ENCODE results near the gene VSTM2L.
"Not testable (repeated sequence)": the region's sequence is repeated elsewhere in the genome, so short reads cannot be mapped to it uniquely, and the experiment has no call there.

The VSTM2L gene

DNA sequence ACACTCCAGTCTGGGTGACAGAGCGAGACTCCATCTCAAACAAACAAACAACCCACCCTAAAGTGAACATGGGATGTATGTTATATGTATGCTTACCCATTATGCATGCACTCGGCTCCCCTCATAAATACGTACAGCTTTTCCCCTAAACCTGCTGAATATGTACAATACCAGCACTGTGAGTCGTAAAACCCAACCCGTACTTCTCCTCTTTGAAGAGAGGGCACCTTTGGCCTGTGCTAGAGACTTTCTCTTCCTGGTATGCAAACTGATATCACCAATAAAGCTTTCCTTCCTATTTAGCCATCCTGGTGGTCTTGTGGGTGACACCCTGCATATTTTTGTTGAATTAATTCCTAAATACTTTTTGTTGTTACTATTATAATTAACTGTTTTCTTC, 51.3 kb downstream of the VSTM2L start:
- DNase-seq (ENCODE audit: extremely low spot score, insufficient read length, low read depth), result no peak
- no peak for FAIRE-seq

DNA sequence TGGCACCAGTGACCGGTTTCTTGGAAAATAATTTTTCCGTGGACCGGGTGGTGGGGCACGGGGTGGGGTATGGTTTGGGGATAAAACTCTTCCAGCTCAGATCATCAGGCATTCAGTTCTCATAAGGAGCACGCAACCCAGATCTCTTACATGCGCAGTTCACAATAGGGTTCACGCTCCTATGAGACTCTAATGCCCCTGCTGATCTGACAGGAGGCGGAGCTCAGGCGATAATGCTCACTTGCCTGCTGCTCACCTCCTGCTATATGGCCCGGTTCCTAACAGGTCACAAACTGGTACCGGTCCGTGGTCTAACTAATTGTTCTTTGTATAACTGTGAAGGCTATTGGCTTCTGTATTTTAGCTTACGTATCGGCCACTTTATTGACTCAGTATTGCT, 51.7 kb downstream of the VSTM2L start:
- FAIRE-seq (no peak), DNase-seq (ENCODE audit: extremely low spot score, insufficient read length, low read depth) (no peak)

DNA sequence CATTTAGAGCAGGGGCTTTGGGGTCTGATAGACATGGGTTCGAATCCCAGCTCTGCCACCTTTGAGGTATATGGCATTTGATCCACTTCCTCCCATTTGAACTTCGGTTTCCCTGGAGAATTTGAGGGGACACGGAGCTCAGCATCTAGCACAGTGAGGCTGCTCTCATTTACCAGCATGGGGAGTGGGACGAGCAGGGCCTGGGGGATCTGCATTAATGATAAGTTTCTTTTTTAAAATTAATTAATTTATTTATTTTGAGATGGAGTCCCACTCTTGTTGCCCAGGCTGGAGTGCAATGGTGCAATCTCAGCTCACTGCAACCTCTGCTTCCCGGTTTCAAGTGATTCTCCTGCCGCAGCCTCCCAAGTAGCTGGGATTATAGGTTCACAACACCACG, 52.6 kb downstream of the VSTM2L start:
- no peak for DNase-seq (ENCODE audit: extremely low spot score, insufficient read length, low read depth)
- FAIRE-seq, result no peak

DNA sequence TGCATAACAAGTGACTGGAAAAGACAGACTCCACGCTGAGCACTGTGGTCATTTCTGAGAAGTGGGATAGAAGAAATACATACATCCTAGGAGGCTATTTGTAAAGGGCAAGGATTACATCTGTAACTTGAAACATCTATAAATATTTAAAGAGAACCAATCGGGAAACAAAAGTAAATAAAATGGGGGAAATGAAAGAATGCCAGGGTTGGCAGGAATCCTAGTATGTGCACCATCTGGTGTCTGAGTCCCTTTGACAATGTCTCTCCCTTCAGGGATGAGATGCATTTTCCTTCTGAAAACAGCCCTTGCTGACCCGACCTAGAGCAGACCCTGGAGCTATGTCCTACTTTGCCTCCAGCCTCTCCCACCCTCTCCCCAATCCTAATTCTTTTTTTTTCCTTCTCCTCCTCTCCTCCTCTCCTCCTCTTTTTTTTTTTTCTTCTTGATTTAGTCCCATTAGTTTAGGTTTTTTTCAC, 53.2 kb downstream of the VSTM2L start:
- no peak for FAIRE-seq
- DNase-seq (ENCODE audit: extremely low spot score, insufficient read length, low read depth), result no peak

DNA sequence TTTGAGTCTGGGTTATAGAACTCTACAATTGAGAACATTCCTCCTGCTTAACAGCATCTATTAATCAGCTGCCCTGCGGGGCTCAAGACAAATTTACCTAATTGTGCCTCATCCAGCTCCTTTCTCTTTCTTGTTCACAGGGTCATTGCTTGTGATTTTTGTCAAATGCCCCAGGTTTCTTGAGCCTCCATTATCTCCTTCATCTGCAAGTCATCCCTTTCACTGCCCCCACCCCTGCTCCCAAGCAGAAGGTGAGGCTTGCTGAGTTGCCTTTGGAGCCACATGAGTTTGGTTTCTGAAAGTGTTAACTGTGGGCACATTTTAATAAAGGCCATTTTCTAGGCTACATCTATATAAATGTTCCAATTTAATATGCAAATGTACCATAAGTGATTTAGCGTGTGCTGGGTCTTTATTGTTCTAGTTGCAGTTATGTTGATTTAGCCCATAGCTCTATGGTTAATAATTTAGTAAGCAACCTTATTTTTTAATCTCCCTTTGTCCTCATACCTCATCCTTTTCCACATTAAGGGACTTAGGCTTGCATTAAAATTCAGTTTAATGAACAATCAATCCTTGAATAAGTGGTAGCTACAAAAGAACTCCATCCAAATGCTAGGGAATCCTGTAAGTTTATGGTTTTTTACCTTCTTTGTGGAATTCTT, 56.1 kb downstream of the VSTM2L start:
- no peak for FAIRE-seq

DNA sequence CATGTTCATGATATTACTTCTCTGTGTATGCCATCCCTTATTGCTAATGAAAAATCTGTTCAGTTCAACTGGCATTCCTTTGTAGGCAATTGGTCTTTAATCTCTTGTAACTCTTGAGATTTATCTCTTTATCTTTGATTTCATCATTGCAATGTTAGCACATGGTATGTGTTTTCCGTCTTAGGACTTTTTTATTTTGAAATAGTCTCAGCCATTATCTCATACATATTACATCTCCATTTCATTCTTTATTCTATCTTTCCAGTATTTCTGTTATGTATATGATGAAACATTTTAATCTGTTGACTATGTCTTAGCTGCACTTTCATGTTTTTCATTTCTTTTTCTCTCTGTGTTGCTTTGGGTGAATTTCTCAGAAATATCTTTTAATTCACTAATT, 58.1 kb downstream of the VSTM2L start:
- FAIRE-seq (no peak), DNase-seq (ENCODE audit: extremely low spot score, insufficient read length, low read depth) (no peak)

More for the DNA sequence above, 56.1 kb downstream of the VSTM2L start:
- DNase-seq (ENCODE audit: extremely low spot score, insufficient read length, low read depth), result no peak

DNA sequence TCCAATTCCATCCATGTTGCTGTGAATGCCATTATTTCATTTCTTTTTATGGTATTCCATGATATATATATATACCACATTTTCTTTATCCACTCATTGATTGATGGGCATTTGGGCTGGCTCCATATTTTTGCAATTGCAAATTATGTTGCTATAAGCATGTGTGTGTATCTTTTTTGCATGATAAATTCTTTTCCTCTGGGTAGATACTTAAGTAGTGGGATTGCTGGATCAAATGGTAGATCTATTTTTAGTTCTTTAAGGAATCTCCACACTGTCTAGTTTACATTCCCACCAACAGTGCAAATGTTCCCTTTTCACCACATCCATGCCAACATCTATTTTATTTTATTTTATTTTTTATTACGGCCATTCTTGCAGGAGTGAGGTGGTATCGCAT, 60.6 kb downstream of the VSTM2L start:
- not testable (repeated sequence) for FAIRE-seq; DNase-seq (ENCODE audit: extremely low spot score, insufficient read length, low read depth)

DNA sequence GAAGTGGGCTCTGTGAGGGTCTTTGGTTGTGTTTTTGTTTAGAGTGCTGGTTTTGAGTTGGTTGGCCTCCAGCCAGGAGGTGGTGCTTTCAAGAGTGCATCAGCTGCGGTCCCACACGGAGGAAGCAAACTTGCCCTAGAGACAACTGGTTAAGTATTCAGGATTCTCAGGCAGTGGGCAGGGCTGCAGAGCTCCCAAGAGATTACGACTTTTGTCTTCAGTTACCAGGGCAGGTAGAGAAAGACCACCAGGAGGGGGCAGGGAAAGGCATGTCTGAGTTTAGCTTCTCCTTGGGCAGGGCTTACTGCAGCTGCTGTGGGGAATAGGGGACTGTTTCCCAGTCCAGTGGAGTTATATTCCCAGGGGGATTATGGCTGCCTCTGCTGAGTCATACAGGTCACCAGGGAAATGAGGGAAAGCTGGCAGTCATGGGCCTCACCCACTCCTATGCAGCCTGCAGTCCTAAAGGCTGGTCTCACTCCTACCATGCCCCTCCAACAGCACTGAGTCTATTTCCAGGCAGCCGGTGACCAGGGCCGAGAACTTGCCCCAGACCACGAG, 66.0 kb downstream of the VSTM2L start:
- no peak for DNase-seq (ENCODE audit: extremely low spot score, insufficient read length, low read depth)
- no peak for FAIRE-seq

DNA sequence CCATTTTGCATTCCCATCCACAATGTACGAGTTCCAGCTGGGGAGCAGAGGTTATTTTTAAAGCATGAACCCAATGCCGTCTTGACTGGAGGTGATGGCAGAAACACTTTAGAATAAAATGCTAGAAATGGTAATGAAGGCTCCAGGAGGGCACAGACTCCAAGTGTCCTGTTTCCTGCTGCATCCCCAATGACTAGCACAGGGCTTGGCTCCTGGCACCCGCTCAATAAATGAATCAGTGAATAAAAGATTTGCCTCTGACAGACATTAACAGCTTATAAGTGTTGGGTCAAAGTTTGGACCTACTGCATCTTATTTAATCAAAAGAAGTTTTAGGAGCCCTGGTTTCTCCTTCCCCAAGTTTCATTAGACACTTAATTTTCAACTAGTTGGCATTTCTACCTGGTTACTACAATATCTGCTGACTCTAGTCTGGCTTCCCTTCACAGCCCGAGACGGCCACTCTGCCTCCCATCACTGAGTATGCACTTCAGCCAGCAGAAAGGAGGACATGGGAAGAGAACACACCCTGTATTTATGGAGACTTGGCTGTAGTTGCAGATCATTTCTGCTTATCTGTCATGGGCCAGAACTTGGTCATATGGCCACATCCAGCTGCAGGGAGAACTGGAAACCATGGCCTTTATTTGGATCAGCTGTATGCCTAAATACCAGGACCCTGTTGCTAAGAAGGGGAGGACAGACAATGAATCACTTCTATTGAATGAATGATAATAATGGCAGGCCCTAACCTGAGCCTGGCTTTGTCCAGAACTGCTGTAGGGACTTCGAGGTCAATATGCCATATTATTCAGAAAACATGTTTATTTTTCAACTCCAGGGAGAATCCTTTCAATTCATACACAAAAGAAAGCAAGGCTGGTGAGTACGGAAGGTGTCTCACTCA, 67.3 kb downstream of the VSTM2L start:
- DNase-seq (ENCODE audit: extremely low spot score, insufficient read length, low read depth) (no peak), FAIRE-seq (no peak)

DNA sequence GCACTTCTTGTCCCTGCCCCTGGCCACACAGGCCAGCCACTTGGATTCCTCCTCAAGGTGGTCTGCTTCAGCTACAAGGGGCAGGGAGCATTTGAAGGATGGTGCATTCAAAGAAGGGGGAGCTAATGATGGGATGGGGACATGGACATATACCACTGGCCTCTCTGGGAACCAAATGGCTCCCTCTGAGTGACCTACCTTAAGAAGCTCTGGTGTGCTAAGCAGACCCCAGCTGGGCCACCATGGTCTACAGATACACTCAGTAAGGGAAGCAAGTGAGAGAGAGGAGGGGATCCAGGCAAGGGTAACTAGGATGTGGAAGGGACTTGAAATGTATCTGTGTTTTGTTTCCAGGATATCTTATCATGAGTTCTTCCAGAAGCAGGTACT, 67.9 kb downstream of the VSTM2L start:
- no peak for DNase-seq (ENCODE audit: extremely low spot score, insufficient read length, low read depth)
- FAIRE-seq, result no peak

DNA sequence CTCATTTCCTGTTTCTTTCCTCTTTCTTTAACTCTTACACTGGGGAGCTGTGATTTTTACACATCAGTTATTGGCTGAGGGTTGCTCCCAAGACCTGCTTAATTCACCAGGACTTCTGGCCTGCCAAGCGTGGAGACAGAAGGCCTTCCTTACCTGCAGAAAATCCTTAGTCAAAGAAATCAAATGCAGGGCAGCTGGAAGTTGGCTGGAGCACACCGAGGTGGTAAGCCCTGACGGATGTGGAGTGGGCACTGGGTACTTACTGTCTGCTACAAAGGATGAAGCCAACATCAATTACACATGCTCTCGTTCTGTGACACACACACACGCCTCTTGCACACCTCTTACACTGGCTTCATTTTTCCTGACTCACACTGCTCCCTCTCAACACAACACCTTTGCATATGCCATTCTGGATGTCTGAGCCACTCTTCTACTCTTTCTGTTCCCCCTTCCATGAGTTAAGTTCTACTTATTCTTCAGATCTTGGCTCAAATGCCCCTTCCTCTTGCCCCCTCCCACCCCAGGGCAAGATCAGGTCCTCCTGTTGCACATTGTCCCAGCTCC, 68.7 kb downstream of the VSTM2L start:
- FAIRE-seq (no peak), DNase-seq (ENCODE audit: extremely low spot score, insufficient read length, low read depth) (no peak)

DNA sequence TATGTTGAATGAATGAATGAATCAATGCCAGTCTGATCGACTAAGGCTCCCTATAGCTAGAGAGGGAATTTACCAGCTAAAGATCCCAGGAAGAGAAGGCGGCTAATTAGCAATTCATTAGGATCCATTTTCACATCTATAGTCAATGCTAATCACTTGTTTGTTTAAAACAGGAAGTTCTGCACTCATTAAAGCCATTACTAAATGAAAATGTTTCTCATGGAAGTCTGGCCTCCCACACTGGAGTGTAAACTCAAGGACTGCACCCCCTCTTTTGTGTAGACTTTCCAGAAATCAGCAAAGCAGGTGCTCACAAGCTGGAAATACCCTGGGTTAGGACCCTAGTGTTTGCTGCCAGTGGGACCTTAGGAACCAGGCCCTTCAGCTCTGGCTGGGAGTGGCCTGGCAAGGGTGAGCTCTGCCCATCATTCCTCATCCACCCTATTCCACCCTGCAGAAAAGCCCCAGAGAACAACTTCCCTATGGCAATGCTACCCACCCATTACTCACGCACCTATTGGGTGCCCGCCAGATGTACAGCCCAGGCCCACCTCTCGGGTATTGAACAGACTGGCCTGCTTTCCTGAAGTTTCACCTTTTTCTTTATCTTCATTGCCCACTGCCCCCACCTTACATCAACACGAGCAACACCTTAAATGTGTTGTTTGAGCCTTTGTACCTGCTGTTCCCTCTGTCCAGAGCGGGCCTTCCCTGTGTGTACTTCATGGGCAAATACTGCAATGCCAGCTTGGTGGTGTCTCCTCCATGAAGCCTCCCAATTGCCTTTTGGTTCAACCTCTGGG, 69.5 kb downstream of the VSTM2L start:
- no peak for DNase-seq (ENCODE audit: extremely low spot score, insufficient read length, low read depth)
- FAIRE-seq, result no peak

DNA sequence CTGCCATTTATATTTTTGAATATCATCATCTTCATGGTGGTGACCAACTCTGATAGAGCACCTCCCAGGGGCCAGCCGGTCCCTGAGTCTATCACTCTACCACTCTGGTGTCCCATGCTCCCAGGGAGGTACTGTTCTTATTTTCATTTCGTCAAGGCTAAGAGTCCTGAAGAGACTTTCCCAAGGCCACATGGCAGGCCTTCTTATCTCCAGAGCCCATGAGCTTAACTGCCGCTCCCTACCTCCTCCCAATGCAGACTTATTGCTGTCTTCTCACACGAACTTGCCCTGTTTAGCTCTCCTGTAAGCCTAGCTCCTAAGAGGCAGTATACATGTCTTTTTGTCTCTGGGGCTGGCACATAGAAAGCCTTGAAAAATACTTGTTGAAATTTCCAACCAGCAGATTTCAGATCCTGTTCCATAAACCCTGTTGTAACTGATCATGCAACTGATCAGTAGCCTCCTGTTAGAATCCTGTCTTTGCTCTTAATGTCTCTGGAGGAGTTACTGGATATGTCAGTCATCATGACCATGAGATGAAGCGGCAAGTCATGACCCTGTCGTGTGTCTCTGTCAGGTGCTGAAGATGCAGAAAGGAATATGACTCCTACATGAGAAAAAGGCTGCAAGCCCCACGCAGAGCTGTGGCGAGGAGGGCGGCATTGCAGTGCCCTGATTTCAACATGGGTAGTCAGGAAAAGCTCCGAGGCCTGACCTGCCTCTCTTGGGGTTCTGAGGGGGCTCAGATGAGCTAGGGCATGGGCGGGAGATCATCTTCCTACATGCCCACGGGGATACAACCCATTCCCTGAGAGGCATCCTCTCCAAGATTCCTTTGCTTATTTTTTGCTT, 70.4 kb downstream of the VSTM2L start:
- FAIRE-seq (no peak), DNase-seq (ENCODE audit: extremely low spot score, insufficient read length, low read depth) (no peak)

DNA sequence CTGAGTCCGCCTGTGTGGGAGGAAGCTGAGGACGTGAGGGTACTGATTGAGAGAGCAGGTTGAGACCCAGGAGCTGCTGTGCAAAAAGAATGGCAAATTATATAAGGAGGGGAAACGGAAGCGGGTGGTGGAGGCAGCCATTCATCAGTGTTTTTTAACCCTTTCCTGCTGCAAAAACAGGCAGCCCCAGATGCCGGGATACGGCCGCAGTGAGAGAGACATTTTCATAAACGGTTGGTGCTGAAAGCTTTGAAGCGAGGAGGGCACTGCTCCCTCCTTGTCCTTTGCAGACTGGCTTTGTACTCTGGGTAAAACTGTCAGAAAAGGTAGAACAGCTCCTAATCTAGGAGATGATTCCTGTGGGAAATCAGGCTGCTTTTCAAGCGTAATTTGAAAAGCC, 74.0 kb downstream of the VSTM2L start:
- no peak for DNase-seq (ENCODE audit: extremely low spot score, insufficient read length, low read depth)
- FAIRE-seq, result no peak

DNA sequence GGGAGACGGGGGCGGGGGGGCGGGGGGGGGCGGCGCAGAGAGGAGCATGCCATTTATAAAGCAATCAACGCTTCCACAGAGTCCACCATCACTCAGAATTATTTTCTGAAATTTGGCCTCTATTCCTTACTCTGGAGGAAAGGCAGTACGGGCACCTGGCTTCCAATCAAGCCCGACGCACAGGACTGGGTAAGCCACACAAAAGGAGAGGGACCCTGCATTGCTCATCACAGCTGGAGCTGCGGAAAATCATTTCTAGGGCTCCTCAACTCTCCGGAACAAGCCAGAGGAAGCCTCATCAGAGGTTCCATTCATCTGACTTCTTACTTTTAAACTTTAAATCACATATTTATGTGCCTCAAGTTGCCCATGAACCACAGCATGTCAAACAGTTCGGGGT, 74.4 kb downstream of the VSTM2L start:
- FAIRE-seq, result no peak

DNA sequence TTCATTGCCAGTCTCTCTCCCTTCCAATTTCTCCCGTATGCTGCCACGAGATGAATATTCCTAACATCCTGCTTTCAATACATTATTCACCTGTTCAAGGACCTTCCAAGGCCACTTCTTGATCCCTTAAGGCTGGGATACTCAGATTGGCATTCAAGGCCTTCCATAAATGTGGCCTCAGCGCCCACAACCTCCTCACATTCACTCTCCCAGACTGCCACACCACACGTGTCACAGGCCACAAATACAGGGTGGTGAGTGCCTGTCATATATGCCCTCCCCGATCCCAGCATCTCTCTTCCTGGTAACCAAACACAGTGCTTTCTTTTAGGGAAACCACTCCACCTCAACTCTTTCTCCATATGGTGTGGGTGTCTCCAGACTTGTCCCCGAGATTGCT, 74.9 kb downstream of the VSTM2L start:
- DNase-seq (ENCODE audit: extremely low spot score, insufficient read length, low read depth) (no peak), FAIRE-seq (no peak)

More for the DNA sequence above, 74.4 kb downstream of the VSTM2L start:
- no peak for DNase-seq (ENCODE audit: extremely low spot score, insufficient read length, low read depth)

DNA sequence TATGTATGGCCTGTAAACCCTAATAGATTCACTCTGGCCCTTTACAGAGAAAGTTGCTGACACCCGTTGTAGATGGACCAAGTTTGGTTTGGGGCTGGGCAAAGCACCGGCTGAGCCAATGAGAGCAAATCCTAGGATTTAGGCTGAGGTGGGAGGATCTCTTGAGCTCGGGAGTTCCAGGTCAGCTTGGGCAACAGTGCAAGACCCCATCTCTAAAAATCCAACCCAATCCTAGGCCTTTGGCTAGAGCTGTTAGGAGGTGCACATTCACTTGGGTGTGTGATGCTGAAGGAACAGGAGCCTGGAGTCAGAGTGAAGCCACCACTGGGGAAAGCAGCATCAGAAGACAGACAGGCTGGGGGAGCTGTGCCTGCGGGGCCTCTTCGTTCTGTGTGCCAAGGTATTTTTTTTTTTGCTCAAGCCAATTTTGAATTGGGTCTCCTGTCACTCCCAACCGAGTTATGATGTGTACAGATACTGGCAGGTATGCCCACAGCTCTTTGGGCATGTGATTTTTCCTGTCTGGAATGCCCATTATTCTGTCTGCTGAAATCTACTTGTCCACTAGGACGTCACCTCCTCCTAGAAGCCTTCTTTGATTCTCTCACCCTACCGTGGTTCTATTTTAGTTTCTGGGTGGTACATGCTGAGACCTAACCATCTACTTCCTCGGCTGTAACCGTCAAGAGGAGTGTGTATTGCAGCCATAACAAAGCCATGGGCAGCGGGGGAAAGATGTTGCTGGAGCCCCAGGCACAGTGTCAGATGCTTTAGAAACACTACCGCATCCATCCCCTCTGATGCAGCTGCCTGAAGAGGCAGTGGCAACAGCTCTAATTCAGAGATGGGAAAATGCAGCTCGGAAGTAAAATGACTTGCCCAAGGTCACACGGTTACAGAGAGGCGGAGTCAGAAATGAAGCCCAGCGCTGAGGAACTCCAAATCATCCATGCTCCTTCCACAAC, 76.4 kb downstream of the VSTM2L start:
- FAIRE-seq (no peak), DNase-seq (ENCODE audit: extremely low spot score, insufficient read length, low read depth) (no peak)

DNA sequence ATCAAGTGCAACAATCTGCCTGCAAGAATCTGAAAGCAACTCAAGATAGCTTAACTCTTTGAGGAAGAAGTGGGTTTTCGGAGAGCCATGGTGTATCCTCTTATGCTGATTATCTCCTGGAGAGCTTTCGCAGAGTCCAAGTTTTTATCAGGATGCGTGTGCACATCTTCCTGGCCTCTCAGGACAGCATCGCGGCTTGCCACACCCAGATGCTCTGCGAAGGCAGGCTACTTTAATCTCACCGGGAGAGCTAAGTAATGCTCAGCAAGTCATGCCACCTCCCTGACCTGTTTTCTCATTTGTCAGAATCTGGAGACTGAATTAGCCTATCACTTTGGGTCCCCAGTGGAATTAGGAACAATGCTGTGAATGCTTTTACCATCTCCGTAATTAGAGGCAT, 77.5 kb downstream of the VSTM2L start:
- no peak for FAIRE-seq

More for the DNA sequence above, 77.5 kb downstream of the VSTM2L start:
- no peak for DNase-seq (ENCODE audit: extremely low spot score, insufficient read length, low read depth)

Measured in GM18507 (cell line).